HG02852 (cell line): ENCODE measurements around the gene ITPRID2.
A peak's percentile ranks its signal among the peaks of the same experiment; 100 is the strongest.

Experiments used
- ATAC-seq: cut with Tn5 transposase; IDR thresholded peaks from one replicate; pipeline ENCODE4 v1.9.1; 2021; ENCODE audit warnings: mild to moderate bottlenecking, moderate library complexity; ENCODE audit not compliant: unreplicated experiment

ITPRID2 gene

DNA sequence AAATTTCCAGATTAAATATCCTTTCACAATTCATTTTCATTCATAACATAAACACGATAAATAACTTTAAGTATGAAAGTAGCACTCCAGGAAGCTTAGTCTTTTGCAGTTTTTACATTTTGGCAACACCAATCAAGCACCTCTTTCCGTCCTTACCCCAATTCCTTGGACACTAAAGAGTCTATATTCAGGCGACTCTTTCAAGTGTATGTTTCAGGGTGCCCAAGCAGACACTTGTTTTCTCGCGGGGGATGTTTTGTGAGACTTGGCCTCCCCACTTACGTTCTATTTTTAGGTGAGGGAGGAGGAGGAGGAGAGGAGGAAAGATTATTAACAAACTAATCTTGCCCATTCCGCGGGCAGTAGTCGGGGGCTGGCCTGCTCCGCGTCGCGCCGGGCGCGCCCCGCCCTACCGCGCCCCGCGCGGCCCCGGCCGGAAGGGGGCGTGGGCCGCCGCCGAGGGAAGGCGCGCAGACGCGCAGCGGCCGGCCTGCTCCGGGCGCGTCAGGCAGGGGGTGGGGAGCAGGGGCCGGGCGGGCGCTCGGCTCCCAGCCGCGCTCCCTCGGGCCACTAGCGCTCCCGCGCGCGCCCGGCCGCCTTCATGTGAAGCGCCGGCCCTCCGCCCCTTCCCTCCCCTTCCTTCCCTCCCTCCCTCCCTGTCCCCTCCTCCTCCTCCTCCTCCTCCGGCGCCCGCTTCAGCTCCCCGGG lies at the start of gene ITPRID2:
Gene ITPRID2 (plus strand): TSS at position 473 of the 708 bp plus-strand sequence. CDS start 337 bp downstream, outside the sequence.
- ATAC-seq = peak; percentile 87

DNA sequence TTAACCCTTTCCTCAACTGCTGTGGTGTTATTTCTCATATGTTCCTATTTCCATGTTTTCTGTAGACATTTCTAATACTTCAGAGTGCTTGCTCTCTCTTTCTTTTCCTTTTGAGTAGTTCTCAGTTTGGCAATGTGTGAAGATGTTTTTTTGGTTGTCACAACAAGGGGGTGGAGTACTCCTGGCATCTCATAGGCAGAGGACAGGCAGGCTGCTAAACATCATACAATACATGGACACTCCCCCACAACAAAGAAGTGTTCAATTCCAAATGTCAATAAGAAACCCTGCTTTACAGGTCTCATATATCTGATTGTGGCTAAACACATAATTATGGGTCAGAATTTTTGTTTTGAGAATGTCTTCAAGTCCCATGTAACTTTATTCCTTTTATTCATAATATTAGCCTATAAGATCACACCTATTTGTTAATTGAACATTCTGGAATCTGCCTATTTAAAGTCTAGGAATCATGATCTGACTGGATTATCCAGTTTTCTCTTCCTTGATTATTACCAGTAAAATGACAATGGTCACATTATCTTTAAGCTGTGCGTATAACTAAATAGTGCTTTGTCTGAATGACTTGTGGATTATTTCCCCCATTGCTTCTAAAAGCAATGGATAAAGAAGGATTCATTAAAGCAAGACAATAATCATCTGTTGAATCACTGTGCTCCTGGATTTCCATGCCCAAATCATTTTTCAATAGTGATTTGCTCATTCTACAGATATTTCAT lies 46.8 kb upstream of the ITPRID2 start:
- no peak for ATAC-seq

DNA sequence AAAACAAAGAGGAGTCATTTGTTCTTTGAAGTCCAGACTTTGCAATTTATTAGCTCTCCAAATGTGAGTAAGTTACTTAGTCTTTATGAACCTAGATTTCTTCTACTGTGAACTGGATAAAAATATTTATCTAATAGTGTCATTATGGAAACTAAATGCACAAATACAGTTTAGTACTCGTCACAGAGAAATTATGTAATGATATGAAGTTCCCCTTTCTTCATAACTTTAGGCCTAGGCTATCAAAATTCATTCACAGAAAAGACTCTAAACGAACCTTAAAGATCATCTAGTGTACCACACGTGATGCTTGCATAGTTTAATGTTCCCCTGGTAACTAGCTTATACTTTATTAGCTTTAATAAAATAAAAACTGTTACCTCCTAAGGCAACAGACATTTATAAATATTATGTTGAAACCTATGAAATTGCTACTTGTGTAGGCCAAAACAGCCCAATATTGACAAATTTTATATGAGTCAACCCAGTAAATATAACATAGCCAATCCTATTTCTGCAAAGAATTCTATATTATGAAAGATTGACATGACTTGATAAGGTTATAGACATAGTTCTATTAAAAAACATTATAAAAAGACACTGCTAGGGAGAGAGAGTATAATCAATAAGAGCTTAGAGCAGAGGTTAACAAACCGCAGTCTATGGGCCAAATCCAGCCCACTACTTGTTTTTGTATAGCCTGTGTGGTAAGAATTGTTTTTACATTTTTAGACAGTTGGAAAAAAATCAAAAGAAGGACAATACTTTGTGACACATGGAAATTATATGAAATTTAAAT lies 44.9 kb upstream of the ITPRID2 start:
- ATAC-seq = no peak

DNA sequence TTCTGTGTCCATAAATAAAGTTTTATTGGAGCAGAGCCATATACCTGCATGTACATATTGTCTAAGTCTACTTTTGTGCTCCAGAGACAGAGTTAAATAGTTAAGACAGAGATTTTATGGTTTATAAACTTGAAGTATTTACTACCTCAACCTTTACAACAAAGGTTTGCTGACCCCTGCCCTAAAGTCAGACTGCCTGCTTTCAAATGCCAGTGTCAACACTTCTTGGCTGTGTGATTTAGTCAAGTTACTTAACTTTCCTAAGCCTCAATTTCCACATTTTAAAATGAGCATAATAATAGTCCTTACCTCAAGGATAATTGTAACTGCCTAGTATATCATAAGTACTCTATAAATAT lies 44.4 kb upstream of the ITPRID2 start:
- ATAC-seq = no peak

DNA sequence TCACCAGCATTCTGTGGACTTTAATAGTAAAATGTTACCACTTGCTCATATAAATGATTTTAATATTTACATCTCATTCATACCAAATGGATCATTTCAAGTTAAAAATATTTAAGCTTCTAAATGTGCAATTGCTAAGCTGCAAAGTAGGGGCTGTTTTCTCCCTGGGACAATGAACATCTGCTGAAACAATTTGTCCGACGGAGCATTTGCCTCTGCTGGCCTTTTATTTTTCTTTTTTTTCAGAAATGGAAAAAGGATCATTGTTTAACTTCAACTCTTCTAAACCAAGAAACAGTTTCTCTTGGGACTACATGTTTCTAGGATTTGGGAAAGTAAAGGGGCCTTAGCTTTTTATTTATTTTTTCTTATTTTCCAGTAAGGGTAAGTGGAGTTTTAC lies 43.8 kb upstream of the ITPRID2 start:
- ATAC-seq = no peak

DNA sequence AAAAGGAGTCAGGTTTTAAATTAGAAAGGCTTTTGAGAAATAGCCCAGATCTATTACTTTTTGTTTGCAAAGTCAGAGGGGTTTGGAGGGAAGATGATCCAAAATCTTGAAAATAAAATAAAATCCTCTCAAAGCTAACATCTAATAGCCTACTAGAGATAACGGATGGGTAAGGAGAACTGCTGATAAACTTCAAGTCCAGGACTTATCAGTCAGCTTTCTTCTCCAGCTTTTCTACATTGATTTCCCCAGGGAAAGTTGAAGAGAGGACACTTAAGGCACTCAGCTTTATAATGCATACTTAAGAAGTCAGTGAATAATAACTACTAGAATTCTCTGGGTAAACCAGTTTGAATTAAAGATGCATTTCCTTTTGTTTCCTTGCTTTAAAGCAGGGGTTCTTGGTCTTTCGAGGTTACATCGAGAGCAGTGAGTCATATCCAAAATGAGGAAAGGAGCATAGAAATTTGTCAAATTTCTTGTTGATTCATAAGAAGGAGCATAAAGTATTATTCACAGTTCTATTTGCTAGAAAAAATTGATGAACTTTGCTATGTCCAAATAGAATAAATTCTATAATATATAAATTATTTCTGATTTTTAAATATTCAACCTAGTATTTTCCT lies 43.2 kb upstream of the ITPRID2 start:
- ATAC-seq = no peak

- no peak for ATAC-seq
These were observed 41.9 kb upstream of the ITPRID2 start for GRCh38 chr2:181849601-181850000.

- ATAC-seq = no peak
These were observed 40.5 kb upstream of the ITPRID2 start for GRCh38 chr2:181850936-181851560.

DNA sequence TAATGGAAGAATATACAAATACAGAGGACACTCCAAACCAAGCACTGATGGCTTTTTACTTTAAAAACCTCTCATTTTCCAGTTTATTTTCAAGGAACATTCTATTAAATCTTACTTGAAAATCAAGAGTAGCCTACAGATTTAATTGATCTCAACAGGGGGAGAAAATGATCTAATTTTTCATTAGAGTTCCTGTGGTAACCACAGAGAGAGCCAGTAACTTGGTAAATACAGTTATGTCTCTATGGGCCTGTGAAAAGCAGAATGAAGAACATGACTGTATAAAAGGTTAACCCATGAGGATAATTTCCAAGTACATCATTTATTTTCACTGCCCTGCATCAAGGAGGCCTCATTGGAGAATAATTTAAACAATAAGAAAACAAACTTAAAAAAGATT lies 39.8 kb upstream of the ITPRID2 start:
- no peak for ATAC-seq

GRCh38 chr2:181853696-181854095 lies 37.8 kb upstream of the ITPRID2 start:
- no peak for ATAC-seq

DNA sequence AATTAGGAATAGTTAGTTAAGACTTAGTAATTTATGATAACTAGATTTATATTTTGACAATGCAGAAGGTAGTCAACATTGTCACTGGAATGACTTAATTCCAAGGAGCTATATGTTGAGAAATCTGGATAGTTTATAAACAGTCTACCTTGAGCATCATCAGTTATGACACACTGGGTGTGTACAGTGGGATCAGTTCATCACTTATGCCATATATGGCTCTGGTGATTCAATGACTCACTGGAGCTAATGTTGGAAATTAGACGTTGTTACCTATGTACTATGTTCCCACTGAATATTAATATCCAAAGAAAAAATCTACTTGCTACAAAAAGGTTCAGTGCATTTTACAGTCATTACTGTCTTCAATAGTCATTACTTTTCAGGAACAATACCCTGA lies 34.0 kb upstream of the ITPRID2 start:
- no peak for ATAC-seq

DNA sequence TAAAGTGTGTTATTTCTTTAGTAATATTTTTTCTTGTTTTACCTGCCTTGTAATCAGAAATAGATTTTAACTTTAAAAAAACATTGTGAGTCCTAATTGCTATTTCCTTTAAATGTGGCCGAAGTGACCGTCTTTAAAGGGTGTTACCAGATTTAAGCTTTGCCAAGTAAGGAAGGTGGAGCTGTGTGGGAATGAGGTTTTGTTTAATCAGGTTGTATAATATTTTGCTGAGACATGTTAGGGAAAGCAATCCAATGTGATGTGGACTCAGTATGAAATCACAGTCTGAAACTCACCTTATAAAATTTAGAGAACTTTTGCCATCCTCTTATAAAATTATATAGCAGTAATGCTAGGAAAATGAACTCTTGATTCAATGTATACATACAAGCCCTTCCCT lies 32.9 kb upstream of the ITPRID2 start:
- no peak for ATAC-seq

- ATAC-seq = no peak
These were observed 32.4 kb upstream of the ITPRID2 start for GRCh38 chr2:181859123-181859522.

DNA sequence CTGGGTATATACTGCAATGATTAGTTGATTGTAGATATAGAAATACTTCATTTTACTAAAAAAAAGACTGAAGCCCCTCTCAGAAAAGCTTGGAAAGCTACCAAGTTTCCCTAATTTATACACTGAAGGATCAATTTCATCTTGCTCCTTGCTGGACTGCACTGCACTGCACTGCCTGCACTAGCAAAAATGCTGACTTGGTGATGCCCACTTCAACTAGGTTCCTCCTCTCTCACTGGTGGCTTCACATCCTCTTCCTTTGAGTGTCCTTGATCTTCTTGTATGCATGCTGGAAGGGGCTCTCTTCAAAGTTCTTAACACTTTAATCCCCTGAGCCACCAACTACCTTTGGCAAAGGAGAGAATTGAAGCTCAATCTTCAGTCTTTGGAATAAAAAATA lies 31.7 kb upstream of the ITPRID2 start:
- no peak for ATAC-seq

- no peak for ATAC-seq
These were observed 30.2 kb upstream of the ITPRID2 start for GRCh38 chr2:181861379-181861778.

DNA sequence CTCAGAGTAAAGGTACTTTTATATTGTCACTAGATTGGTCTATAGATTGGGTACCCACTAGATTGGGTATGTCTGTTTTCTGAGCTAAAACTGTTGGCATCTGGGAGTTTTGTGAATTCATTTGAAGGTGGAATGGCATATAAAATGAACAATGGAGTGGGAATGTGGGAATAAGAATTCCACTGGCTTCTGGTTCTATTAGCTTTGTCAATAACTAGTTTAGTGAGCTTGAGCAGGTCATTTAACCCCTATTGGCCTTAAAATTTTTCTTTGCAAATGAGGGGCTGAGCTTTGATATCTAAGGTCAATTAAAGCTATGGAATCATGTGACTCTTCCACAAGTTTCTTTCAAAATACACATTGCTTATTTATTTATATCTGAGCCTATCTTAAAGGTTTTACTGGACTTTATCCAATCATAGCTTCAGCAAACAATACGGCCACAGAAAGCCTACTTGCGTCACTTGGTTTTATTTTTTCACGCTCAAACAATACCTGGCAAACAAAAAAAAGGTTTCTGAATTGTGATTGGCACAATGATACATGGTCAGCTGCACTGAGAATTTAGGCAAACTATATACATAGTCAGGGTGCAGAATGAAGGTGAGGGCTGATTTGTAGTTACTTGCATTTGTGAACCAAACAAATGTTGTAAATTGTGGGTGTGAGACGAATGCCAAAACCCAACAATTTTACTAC lies 28.8 kb upstream of the ITPRID2 start:
- ATAC-seq = no peak

DNA sequence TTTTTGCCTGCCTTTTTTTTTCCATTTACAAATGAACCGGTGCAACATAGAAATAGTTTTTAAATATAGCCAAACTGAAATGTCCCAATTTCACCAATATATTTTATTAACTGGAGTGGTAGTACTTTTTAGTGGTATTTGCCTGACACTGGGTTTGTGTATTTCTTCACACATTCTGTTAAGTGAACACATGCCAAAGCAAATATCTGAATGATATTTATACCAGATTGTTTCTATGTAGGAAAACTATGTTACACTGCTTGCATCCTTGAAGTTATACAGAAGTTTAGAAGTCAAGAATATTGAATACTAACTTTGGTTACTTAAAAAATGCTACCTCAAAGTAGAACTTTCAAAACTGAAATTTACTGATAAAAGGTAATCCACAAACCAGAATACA lies 19.4 kb upstream of the ITPRID2 start:
- no peak for ATAC-seq

GRCh38 chr2:181876614-181877063 lies 14.9 kb upstream of the ITPRID2 start:
- no peak for ATAC-seq

DNA sequence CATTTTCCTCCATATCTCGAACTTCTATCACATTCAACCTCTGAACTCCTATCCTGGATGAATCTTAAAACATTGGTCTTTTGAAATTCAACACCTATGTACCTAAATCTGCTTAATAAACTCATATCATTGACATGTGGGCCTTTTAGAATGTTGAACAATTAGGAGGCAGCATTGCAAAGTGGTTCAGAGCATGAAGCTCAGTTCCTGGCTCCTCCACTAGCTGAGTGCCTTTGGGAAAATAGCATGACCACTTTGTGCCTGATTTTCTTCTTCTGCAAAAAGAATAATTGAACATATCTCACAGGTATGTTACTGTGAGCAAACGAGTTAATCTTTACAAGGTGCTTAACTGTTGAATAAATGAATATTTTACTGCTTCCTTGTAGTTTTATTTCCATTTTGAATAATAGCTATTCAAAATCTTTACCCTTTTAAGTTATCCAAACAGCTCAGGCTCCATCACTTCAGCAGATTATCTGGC lies 14.3 kb upstream of the ITPRID2 start:
- no peak for ATAC-seq

DNA sequence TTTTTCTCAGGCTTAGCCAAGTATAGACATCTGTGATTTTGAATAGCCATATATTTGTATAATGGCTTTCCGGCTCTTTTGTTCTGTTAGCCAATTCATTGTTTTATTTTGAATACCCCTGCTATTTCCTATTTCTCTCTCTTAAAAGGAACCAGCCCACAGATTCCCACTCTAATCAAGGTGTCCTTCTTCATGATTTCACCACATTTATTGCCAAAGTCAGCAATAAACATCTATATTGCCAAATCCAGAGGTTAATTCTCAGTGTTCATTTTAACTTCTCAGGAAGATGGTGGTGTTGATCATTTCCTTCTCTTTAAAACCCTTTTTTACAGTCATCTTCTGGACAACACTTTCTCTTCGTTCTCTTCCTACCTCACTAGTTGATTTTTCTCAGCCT lies 13.1 kb upstream of the ITPRID2 start:
- ATAC-seq = no peak
